WTC11 (cell line): ENCODE data around the gene THRSP.

Source experiments
- CREB1 ChIP-seq: sonication (generic); formaldehyde crosslinking; IDR thresholded peaks from 2 replicates; pipeline ENCODE4 v1.8.0; 2023; ENCODE audit warnings: mild to moderate bottlenecking, missing genetic modification reagents
- CTCF ChIP-seq: fragments of 200-600 bp; IDR thresholded peaks from 2 replicates; pipeline ENCODE4 v1.8.0; 2022; ENCODE audit warnings: antibody characterized with exemption
- JUN ChIP-seq: sonication (generic); formaldehyde crosslinking; IDR thresholded peaks from 2 replicates; pipeline ENCODE4 v1.8.0; 2023; ENCODE audit warnings: mild to moderate bottlenecking, missing genetic modification reagents
- NR3C1 ChIP-seq: sonication (generic); formaldehyde crosslinking; conservative IDR thresholded peaks from 2 replicates; pipeline ENCODE4 v1.8.1; 2023; ENCODE audit warnings: low read depth, mild to moderate bottlenecking, missing genetic modification reagents
- SP1 ChIP-seq: sonication (generic); formaldehyde crosslinking; conservative IDR thresholded peaks from 2 replicates; pipeline ENCODE4 v1.8.1; 2022; ENCODE audit warnings: missing genetic modification reagents

- TF ChIP-seq JUN (CRISPR knock-in tag) (no peak), CTCF (no peak), SP1 (CRISPR knock-in tag) (no peak), CREB1 (no peak), NR3C1 (CRISPR knock-in tag) (no peak)
Measured at GRCh38 chr11:78078218-78079167, 14.8 kb downstream of the THRSP start.
